HG03432 (cell line): Measurements from ENCODE around the gene GSTM2.
A peak's percentile ranks its signal among the peaks of the same experiment; 100 is the strongest.

Experiments used
- ATAC-seq: cut with Tn5 transposase; IDR thresholded peaks from one replicate; pipeline ENCODE4 v1.9.1; 2021; ENCODE audit warnings: mild to moderate bottlenecking, moderate library complexity; ENCODE audit not compliant: unreplicated experiment

The GSTM2 gene

GRCh38 chr1:109667452-109668122 is at the start of gene GSTM2:
TSS of gene GSTM2 (plus strand) at chr1:109668057. CDS start at chr1:109668116, 59 bp downstream.
- peak; percentile 97 for ATAC-seq

DNA sequence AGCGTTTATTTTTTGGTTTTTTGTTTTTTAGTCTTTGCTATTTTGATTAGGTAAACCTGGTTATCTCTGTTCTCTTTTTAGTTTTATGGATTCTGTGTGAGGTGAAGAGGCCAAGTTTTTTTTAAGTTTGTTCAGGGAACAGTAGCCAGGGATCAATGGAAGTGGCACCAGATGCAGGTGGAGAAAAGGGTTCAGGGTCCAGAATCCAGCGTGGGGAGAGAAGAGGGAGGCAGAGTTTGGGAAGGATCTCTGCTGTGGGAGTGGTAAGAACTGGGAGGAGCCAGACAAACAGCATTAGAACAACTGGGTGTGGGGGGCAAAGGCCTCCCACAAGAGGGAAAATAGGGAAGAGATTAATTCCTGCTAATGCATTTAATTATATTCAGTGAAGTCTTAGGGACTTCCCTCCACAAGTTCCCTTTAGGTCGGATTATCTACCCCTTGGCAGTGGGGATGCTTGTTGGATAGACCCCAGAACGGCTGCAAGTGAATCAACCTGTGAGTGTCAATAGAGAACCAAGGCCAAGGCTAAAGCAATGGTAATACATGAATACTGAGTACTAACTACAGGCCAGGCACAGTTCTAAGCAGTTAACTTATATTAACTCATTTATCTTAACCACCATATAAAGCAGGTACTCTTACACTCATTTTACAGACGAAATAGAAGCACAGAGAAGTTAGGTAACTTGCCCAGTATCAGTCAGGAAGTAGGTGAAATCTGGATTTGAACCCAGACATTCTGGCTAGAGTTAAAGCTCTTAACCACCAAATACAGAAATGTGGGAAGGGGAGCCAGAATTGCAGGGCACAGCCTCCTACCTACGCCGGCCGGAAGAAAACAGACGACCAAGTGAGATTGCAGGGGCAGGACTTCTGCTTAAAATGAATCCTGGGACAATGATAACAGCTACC is 48.9 kb upstream of the GSTM2 start:
- no peak for ATAC-seq

GRCh38 chr1:109619576-109620400 is 48.1 kb upstream of the GSTM2 start, which contains the start of the genes AMPD2 and GNAT2:
TSS of gene AMPD2 (plus strand) at chr1:109619837. CDS start at chr1:109621176, 1,339 bp downstream.
TSS of gene GNAT2 (minus strand) at chr1:109619616. CDS start at chr1:109612870, 6,746 bp downstream.
- ATAC-seq = peak; percentile 50

DNA sequence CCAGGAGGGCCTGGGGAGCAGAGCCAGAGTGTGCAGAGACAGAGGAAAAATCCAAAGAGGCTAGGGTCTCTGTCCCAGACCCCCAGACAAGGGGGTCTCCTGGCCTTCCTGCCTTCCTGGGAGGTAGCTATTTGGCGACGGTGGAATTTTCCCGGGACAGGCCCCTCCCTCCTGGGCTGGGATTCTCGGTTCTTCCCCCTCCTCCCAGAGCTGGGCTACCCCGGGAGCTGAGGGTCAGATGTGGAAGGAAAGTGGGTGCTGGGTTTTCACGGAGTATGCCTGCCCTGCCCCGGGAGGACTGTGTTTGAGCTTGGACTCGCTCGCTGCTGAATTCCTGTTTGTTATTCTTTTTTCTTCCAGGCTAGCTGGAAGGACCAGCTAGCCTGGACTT is 47.5 kb upstream of the GSTM2 start:
- ATAC-seq = peak; percentile 0

DNA sequence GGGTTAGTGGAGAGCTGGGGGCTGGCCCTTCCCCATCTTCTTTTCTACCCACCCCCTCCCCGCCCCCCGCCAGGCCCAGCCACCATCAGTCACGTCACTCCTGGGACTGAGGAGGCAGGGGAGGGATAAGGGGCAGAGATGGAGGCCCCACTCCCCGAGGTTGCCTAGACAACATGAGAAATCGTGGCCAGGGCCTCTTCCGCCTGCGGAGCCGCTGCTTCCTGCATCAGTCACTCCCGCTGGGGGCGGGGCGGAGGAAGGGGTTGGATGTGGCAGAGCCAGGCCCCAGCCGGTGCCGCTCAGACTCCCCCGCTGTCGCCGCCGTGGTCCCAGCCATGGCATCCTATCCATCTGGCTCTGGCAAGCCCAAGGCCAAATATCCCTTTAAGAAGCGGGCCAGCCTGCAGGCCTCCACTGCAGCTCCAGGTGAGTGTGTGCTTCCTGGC is 47.0 kb upstream of the GSTM2 start:
- peak; percentile 79 for ATAC-seq

DNA sequence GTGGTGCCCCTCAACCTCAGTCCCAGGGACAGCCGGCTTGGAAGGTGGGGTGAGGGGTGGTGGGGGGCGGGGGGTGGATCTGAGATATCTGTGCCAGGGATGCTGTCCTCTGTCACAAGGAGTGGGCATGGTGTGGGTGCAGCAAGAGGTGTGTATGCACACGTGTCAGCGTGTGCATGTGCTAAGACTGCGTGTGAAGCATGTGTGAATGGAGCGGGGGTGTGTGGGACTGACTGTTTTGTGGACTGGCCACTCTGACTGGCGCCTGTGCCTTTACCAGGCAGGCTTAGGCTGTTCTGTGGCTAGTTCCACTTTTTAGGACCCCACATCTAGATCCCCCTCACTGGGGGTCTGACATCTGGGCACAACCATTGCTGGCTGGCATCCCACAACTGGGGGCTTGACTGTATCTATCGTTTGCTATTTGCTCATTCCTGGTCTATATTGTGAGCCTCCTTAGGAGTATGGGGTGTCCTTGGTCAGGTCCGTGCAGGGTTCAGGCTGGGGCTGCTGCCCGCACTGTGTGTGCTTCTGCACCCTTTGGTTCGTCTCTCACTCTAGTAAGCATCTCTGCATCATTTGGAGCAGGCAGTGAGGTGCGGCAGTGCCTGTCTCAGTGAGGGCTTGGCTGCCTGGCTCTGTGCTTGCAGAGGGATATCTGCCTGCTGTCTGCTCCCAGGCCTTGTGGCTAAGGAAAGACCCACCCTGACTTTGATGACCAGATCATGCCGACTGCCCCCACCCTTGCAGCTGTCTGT is 46.3 kb upstream of the GSTM2 start:
- no peak for ATAC-seq

DNA sequence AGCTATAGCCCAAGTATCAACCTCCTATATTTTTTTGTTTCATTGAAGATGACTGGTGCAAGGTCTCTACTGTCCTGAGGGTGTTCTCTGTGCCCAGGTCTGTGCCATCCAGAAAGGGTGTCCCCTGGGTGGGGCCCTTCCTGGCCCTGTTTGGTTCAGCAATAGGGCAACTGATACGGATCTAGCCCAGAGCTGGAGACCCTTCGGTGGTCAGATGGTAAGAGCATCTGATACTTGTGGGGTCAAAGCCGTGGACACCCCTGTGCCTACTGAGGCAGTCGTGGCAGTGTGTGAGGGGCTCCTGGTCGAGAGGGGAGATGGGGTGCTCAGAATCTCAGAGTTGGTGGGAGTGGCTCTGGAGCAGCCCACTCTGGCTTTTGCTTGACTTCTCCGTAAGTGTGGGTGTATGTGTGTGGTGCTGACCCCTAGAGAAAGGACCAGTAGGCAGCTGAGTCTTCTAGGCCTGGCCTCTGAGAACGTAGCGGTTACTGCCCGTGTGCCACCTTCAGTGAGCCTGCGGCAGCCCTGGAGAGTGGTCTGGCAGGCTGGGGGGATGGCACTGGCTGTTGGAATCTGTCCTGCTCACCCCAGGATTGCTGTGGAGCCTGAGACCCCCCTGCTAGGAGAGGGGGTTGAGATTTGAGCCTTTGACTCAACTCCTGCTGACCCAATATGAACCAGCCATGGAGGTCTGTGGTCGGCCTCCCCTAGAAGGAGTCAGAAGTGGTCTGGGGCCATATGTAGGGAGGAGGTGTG is 45.5 kb upstream of the GSTM2 start:
- no peak for ATAC-seq

DNA sequence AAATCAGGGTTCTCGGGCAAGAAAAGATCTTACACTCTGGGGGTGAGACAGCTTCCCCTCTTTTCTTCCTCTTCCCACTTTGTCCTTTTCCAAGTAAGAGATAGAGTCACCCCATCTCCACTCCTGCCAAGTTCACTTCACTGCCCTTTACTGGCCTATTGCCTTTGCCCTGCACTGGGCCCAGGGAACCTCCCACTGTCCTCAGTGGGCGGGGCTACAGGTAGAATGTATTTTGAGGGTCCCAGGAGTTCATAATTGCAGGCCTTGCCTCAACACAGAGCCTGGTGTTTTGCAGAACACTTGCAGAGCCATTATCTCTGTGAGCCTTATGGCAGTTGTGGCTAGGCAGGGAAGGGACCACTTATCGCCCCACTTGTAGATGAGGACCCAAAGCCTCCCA is 45.0 kb upstream of the GSTM2 start:
- ATAC-seq = no peak

DNA sequence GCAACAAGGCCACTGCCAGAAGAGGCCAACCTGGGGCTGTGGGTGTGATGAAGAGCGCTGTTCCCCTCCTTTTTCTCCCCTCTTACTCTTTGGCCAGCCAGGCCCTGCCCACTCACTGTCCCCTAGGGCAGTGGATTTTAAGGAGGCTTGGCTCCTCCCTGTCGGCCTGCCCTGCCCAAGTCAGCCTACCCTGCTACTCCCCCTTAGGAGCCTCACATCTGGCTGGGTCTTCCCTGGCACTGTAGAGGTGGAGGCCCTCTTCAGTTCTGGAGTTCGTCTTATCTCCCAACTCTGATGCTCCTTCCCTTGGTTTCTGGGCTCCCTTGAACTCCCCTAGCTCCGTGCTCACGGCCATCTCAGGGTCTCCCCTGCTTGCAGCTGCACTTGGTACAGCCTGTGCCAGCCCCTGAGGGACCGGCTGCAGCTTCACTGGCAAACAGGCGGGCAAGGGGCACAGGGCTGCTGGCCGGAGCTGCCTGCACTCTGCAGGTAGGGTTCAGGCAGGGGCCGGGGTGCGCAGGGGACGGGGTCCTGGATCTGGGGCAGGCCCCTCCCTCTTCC is 44.2 kb upstream of the GSTM2 start:
- ATAC-seq = no peak

DNA sequence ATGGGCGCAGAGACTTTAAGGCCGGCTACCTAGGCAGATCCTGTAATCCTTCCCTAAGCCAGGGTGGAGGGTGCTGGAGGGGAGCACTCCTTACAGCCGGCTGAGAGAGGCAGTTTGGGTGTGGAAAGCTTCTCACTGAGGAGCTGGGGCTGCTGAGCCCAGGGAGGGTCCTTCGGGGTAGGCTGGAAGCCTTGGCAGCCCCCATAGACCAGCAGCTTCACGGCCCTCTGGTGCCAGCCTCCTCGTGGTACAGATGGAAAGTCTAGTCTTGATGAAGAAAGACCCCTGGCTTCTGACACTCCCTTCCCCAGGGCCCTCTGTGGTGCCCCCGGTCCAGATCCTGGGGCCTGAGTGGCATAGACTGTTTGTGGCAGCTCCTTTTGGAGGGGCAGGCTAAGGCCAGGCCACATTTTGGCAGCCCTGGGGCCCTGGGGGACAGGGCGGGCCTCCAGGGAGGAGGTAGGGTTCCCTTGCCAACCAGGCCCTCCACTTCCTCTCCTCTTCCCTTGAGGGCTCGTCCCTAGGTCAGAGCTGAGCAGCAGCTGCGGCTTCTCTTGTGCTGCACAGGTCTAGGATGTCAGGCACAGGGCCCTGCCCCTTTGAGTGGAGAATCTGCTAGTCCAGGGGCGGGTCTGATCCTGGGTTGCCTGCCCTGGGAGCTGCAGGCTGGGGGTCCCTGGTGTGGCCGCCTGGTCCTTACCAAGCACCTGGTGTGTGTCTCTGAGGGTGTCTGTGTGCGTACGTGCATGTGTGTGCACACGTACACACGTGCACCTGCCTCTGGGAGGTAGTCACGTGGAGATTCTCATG is 43.5 kb upstream of the GSTM2 start:
- peak; percentile 42 for ATAC-seq

DNA sequence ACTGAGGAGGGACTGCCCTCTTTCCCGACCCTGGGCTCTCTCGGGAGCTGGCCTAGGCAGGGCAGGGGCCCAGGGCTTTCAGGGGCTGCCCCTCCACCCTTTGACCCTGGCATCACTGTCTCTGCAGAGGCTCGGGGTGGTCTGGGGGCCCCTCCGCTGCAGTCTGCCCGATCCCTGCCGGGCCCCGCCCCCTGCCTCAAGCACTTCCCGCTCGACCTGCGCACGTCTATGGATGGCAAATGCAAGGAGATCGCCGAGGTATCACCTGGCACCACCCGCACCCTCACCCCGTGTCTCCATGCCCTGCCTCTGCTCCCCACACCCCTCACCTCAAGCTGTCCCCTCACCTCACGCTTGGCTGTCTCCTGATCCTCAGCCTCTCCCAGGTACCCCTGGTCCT is 42.7 kb upstream of the GSTM2 start:
- ATAC-seq = no peak

- ATAC-seq = no peak
These were observed 42.0 kb upstream of the GSTM2 start for GRCh38 chr1:109625601-109626560.

GRCh38 chr1:109626682-109627408 is 41.0 kb upstream of the GSTM2 start:
- ATAC-seq = no peak

- ATAC-seq = no peak
These were observed 40.0 kb upstream of the GSTM2 start for GRCh38 chr1:109627692-109628399.

DNA sequence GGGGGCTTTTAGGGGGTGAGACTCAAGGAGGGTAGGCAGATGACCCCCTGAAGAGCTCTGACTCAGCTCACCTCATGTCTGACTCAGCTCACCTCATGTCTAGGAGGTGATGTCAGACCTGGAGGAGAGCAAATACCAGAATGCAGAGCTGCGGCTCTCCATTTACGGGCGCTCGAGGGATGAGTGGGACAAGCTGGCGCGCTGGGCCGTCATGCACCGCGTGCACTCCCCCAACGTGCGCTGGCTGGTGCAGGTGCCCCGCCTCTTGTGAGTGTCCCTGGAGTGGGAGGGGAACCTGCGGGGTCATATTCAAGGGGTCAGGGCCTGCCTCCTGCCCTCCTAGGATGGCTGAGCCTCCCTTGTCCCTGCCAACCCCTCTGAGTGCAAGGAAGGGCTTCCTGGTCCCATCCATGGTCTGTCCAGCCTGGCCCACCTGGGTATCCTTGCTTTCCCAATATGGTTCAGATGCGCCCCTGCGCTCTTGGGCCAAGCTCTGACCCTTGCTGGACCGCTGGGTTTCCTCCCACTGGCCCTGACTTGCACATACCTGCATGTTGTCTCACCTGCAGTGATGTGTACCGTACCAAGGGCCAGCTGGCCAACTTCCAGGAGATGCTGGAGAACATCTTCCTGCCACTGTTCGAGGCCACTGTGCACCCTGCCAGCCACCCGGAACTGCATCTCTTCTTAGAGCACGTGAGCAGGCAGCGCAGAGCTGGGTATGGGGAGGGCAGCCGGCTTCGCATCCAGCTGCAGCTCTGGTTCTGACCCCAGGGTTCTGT is 39.1 kb upstream of the GSTM2 start:
- no peak for ATAC-seq
